GM18907 (cell line): ENCODE measurements around the gene CDK17.
"Not testable (repeated sequence)": the region's sequence is repeated elsewhere in the genome, so short reads cannot be mapped to it uniquely, and the experiment has no call there.

ENCODE experiments used
- ATAC-seq: cut with Tn5 transposase; IDR thresholded peaks from one replicate; pipeline ENCODE4 v1.9.1; 2021; ENCODE audit warnings: mild to moderate bottlenecking, moderate library complexity; ENCODE audit not compliant: unreplicated experiment

Gene CDK17

DNA sequence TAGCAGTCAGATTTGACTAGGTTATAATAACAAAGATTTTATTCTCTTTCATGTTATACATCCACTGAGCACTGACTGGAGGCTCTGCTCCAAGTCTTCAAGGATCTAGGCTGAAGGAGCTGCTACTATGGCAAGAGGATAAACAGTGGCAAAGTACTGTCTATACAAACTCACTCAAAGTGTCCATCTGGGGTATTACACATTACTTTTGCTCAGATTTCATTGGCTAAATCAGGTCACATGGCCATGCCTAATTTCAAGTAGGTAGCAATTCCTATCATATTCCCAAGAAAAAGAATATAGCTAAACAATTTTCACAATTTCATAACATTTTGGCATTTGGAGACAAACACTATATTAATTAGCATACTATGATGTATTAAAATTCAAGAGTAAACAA, 40.9 kb downstream of the CDK17 start:
- no peak for ATAC-seq

GRCh38 chr12:96356831-96357230, 43.4 kb downstream of the CDK17 start:
- ATAC-seq, result no peak

GRCh38 chr12:96354844-96355534, 45.2 kb downstream of the CDK17 start:
- no peak for ATAC-seq

DNA sequence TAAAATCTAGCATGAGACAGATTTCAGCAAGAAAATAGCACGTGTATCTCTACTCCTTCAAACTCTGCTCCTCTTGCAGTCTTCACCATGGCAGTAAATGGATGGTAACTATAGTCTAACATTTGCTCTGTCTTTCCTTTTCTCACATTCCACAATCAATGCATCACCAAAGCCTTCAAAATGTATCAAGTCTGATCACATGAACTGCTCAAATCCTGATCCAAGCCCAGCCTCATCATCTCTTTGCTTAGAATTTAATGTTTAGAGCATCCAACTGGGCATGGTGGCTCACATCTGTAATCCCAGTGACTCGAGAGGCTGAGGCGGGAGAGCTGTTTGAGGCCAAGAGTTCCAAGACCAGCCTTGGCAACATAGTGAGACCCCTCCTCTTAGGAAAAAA, 45.9 kb downstream of the CDK17 start:
- ATAC-seq, result no peak

DNA sequence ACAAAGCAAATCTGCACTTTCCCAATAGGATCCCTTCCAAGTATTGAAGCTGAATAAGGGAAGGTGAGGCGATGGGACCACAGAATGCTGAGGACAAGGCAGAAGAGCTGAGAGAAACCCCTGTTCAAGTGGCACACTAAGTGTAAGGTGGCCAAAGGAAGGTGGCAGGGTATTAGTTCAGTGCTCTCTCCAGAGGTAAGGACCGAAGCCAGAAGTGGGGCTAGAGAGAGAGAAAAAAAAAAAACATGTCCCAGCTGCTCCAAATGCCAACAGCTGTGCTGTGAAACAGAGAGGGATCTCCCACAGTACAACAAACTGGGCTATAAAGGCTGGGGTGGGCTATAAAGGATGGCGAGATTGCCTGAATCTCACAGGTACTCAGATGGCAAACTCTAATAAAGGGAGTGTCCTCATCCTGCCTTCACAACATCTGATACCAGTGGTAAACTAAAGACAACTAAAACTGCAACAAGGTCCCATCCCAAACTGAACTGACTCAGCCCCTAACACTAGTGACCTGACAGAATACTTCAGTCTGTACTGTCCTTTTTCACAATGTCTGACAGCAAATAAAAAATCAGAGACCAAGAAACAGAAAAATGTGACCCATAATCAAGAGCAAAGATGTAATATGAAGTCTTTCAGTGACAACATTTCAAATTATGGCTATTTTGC, 47.9 kb downstream of the CDK17 start:
- no peak for ATAC-seq

GRCh38 chr12:96350982-96351381, 49.3 kb downstream of the CDK17 start:
- peak; percentile 40 for ATAC-seq

- ATAC-seq, result no peak
Measured at GRCh38 chr12:96347130-96347699, 53.0 kb downstream of the CDK17 start.

- not testable (repeated sequence) for ATAC-seq
Measured at GRCh38 chr12:96346716-96347115, 53.5 kb downstream of the CDK17 start.

GRCh38 chr12:96344124-96344695, 56.0 kb downstream of the CDK17 start:
- no peak for ATAC-seq

- ATAC-seq, result peak; percentile 89
Measured at GRCh38 chr12:96343347-96343954, 56.8 kb downstream of the CDK17 start.

DNA sequence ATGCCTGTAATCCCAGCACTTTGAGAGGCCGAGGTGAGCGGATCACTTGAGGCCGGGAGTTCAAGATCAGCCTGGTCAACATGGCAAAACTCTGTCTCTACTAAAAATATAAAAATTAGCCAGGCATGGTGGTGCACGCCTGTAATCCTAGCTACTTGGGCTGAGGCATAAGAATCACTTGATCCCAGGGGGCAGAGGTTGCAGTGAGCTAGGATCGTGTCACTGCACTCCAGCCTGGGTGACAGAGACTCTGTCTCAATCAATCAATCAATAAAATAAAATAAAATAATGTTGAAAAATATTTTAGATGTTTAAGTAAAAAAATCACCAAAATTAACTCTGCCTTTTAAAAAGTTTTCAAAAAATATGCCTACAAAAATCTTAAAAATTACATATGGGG, 60.6 kb downstream of the CDK17 start:
- ATAC-seq, result not testable (repeated sequence)

DNA sequence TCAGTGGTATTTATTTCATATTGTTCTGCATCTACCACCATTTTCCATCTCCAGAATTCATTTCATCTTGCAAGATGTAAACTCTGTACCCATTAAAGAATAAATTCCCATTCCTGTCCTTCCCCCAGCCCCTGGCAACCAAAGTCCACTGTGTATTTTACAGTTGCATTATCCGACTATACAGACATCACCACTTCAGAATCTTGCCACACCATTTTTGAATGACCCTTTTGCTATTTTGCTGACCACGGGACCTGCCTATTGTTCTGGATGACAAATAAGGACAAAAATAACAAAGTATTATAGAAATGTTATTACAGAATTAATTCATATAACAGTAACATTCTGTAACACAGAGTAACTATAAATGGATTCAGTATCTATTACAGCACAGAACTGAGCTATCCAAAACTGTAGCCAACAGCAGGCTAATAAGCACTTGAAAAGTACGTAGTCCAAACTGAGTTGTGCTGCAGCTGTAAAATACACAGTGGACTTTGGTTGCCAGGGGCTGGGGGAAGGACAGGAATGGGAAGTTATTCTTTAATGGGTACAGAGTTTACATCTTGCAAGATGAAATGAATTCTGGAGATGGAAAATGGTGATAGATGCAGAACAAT, 61.3 kb downstream of the CDK17 start:
- ATAC-seq, result no peak

GRCh38 chr12:96337953-96338352, 62.3 kb downstream of the CDK17 start:
- no peak for ATAC-seq

GRCh38 chr12:96336489-96336888, 63.8 kb downstream of the CDK17 start:
- no peak for ATAC-seq

- peak; percentile 81 for ATAC-seq
Measured at GRCh38 chr12:96335270-96335669, 65.0 kb downstream of the CDK17 start.

DNA sequence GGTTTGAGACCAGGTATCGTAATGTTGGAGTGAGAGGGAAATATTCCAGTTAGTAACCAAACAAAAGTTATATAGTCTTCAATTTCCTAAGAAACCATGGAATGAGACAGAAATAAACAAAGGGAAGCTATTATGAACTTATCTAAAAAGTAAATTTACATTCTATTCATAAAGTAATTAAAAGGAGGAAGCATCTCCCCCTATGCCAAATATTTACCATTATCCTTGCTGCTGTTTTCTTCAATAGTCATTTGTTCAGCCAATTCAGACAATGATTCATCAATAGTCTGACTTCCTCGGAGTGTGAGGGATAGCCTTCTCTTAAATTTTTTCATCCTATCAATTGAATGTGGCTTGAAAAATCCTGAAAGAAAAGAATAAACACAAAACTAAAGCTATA, 65.7 kb downstream of the CDK17 start:
- no peak for ATAC-seq

DNA sequence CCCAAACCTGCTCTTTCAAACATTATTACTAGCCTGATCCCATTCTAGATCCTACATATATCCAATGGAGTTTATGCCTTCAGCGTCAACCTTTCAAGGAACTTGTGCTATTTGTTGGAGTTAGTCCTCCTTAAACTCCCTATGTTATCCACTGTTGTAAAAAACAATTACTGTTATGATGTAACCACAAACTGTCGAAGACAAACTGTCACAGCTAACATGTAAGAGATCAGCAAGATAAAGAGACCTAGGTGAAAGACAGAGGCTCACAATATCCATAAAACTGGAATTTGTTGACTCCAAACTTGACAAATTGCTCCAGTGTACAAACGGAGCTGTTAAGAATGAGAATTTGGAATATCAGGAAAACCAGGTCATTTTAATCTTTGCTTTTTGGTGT, 70.7 kb downstream of the CDK17 start:
- no peak for ATAC-seq

DNA sequence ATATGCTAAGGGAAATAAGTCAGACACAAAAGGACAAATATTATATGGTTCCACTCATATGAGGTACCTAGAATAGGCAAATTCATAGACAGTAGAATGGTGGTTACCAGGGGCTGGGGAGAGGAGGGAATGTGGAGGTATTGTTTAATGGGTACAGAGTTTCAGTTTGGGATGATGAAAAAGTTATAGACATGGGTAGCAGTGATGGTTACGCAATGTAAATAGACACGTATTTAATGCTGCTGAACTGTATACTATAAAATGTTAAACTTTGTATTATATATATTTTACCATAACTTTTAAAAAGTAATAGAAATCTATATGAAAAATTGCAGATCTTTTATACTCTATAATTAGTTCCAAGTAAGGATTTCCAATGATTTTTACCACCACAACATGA, 71.2 kb downstream of the CDK17 start:
- ATAC-seq, result no peak

DNA sequence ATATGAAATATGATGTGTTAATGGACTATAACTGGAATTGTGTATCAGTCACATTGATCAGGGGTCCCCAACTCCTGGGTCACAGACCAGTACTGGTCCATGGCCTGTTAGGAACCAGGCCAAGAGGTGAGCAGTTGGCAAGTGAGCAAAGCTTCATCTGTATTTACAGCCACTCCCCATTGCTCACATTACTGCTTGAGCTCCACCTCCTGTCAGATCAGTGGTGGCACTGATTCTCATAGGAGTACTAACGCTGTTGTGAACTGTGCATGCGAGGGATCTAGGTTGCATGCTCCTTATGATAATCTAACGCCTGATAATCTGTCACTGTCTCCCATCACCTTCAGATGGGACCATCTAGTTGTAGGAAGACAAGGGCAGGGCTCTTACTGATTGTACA, 72.3 kb downstream of the CDK17 start:
- no peak for ATAC-seq

DNA sequence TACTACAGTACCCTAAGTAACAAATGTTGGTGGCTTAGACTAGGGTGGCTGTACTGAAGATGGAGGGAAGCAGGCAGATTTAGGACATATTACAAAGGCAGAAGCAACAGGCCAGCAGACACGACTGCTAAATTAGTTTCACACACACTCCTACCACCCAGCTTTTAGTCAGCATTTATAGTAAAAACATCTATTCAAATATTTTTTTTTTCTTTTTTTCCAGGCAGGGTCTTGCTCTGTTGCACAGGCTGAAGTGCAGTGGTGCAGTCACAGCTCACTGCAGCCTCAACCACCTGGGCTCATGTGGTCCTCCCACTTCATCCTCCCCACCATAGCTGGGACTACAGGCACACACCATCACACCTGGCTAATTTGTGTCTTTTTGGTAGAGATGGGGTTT, 72.9 kb downstream of the CDK17 start:
- no peak for ATAC-seq

DNA sequence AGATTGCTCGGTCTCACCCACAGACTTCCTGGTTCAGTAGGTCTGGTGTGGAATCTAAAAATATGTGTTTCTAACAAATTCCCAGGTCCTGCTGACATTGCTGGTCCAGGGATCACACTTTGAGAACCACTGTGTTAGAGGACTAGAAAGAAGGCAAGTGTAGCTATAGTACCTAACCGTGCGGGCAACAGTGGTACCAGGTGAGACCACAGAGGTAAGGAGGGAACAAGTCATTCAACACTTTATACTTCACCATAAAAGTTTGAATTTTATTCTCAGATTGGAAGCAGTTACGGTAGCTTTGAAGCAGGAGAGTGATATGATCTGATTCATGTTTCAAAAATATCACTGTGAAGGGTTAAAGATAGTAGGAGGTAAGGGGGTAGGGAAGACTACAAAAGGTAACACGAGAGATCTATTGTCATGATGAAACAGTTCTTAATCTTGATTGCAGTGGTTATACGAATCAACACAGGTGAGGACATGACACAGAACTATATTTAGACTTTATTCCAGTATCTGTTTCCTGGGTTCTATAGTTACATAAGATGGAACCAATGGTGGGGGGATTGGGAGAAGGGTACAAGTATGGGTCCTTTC, 73.5 kb downstream of the CDK17 start:
- no peak for ATAC-seq
